HG02798 (cell line): ENCODE results near the gene MAD1L1.
"Not testable (repeated sequence)": the region's sequence is repeated elsewhere in the genome, so short reads cannot be mapped to it uniquely, and the experiment has no call there.

Source experiments
- ATAC-seq: cut with Tn5 transposase; IDR thresholded peaks from one replicate; pipeline ENCODE4 v1.9.1; 2021; ENCODE audit warnings: mild to moderate bottlenecking; ENCODE audit not compliant: unreplicated experiment, poor library complexity

The MAD1L1 gene

DNA sequence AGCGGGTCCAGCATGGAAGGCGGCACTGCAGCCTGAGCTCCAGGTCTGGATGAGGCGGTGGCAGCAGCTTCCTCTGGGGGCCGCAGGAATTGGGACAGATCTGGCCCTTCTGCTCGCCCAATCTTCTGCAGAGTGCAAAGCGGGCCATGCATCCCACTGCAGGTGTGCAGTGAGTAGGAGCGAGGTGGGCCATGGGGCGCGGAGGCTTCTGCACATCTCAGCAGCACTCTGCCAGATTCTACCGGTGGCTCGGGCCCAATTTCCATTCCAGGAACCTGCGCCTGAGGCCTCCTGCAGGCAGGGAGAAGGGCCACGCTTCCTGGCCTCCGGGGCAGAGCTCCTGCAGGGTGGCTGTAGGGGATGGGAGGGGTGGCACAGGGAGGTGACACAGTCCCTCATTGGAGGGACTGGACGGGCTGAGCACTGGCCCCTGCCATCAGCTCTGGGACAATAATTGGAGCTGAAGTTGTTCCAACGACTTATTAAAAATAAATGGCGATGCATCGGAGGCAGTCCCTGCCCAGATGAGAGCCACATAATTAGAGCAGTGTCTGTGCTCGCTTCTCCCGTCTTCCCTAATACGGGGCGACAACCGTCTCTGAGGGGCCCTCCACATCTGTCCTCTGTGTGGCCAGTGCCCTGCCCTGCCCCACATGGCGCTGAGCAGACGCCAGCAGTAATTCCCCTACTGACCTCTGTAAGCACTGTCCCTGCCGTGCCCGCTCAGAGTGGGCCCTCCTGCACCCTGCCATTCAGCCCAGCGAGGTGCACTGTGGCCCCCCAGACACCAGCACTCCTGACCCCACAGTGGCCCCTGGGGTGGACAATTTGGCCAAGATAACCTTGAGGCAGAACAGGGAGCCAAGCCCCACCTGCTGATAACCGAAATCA is 365.1 kb downstream of the MAD1L1 start:
- ATAC-seq: no peak

- no peak for ATAC-seq
Observed at GRCh38 chr7:1866601-1867000, 366.1 kb downstream of the MAD1L1 start.

DNA sequence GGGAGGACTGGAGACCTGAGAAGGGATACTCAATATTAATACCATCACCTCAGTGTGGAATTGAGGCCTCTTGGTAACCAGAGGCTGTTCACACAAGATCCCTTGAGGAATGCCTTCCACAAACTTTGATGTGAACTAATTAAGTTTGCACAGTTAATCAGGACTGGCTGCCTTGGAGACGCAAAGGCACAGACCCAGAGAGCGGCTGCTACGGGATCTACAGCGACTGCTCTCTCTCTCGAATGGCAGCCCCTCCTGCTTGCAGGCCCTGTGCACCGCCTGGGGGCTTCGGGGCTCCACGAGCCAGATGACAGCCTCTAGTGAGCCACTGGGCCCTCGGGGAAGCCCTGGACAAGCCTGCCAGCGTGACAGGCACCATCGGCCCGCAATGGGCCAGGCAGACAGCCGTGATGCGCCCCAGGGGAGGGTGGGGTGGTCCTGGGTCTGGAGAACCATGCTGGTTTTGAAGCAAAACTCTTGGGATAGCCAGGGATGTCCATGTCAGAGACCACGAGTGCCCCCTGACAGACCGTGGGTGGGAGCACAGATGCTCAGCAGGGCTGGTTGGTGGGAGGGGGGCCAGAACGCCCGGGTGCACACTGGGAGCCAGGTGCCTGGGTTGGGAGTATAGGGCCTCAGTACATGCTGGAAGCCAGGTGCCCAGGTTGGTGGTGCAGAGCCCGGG is 367.0 kb downstream of the MAD1L1 start:
- no peak for ATAC-seq

GRCh38 chr7:1865000-1865555 is 367.7 kb downstream of the MAD1L1 start:
- no peak for ATAC-seq

DNA sequence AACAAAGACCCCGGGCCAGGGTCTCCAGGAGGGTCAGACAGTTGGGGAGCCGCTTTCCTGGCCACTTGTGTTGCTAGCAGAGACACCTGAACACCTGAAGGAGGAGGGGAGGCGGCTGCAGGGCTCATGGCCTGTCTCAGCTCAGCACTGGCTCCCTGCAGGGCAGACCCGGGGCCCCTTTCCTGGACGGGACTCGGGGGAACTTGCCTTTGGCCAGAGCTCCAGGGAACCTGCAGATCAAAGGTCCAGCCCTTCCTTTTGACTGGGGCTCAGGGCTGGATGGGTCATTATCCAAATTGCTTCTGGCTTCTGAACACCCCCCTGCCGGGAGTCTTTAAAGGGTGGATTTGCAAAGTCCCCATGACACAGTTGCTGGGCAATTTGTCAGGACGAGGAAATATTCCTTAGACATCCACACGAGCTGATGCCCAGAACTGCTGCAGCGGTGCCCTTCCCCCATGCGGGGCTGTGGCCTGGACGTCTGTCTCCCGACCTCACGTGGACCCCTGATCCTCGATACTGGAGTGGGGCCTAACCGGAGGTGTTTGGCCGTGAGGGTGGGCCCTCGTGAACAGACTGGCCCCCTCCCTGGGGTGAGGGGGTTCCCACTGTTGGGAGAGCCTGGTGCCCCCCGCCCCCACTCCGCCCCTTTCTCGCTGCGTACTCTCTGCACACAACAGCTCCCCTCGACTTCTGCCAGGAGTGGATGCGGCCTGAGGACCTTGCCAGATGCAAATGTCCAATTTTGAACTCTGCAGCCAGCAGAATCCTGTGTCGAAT is 368.4 kb downstream of the MAD1L1 start:
- no peak for ATAC-seq

- ATAC-seq: no peak
Observed at GRCh38 chr7:1863091-1863900, 369.4 kb downstream of the MAD1L1 start.

DNA sequence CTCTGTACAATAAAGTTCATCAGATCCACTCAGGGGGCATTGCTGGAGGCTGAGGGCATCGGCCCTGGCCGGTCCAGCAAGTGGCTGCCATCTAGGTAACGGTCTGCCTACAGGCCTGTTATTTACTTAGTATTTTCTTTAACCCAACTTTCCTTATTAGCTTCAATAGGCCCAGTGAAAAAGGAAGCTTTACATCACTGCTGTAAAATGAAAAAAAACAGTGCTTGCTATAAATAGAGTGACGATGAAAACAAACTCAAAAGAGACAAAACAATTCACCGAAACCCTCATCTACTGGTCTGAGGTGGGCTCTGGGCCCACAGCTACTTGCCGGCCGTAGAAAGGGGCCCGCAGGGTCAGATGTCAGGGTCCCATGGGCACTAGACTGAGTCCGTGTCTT is 370.2 kb downstream of the MAD1L1 start:
- ATAC-seq: no peak

DNA sequence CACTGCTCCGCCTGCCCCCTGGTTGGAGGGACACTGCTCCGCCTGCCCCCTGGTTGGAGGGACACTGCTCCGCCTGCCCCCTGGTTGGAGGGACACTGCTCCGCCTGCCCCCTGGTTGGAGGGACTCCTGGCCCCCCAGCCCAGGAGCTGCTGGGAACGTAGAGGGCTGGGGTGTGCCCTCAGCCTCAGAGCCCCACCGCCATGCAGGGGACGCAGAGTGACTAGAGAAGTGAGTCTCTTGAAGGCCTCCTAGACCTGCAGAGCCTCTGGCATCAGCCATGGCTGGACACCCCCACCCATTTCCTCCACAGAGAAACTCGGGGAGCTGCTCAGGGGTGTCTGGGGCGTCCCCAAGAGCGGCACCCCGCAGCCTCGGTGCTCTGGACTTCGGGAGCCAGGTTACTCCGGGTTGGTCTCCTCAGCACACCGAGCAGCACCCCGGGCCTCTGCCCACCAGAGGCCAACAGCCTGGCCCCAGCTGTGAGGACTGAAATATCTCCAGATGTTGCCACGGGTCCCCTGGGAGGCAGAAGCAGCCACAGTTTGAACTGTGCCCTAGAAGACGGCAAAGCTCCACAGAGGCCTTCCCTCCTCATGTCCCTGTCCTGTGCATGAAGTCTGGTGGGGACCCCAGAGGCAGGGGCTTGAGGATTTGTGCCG is 370.8 kb downstream of the MAD1L1 start:
- no peak for ATAC-seq

DNA sequence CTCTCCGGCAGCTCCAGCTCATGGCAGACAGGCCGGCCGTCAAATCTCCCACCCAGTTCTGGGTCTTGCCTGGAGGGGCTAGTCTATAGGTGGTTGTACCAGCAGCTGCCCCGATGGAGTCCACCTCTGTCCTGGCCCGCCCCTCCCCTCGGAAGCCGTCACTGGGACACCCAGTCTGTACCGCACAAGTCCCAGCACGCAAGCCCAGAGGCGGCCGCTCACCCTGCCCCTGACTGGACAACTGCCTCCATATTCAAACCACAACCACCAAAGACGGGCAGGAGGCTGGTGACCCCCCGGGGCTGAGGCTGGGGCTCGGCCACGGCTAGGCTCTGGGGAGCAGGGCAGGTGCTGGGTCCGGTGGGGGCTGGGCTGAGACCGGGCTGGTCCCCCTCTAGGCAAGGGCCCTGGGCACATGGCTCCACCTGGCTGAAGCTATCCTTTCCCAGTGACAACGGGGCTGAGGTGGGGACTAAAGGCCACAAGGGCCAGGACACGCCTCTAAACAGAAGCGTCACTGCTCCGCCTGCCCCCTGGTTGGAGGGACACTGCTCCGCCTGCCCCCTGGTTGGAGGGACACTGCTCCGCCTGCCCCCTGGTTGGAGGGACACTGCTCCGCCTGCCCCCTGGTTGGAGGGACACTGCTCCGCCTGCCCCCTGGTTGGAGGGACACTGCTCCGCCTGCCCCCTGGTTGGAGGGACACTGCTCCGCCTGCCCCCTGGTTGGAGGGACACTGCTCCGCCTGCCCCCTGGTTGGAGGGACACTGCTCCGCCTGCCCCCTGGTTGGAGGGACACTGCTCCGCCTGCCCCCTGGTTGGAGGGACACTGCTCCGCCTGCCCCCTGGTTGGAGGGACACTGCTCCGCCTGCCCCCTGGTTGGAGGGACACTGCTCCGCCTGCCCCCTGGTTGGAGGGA is 371.6 kb downstream of the MAD1L1 start:
- not testable (repeated sequence) for ATAC-seq

DNA sequence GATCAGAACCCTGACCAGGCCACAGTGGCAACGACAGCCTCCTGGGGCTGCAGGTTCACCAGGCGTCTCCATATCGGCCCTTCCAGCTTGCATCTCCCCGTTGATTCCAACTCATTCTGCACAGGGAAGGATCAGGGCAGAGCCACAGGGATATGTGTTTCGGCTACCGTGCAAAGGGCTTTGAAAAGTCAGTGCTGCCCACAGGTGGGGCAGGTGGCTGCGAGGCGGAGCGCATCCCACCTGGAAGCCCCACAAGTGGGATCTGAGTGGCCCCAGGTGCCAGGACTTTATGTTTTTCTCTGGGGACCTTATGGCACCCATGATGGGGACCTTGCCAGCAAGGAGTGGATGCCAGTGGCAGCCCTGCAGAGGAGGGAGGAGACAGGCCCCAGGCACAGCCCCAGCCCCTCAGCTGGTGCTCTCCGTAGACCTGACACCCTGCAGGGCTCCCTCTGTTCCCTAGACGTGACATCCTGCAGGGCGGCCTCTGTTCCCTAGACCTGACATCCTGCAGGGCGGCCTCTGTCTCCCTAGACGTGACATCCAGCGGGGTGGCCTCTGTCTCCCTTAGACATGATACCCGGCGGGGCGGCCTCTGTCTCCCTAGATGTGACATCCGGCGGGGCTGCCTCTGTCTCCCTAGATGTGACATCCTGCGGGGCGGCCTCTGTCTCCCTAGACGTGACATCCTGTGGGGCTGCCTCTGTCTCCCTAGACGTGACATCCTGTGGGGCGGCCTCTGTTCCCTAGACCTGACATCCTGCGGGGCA is 373.3 kb downstream of the MAD1L1 start:
- no peak for ATAC-seq

GRCh38 chr7:1858435-1859265 is 374.1 kb downstream of the MAD1L1 start:
- ATAC-seq: no peak

- no peak for ATAC-seq
Observed at GRCh38 chr7:1857487-1858421, 375.0 kb downstream of the MAD1L1 start.

- ATAC-seq: no peak
Observed at GRCh38 chr7:1856888-1857441, 375.8 kb downstream of the MAD1L1 start.

DNA sequence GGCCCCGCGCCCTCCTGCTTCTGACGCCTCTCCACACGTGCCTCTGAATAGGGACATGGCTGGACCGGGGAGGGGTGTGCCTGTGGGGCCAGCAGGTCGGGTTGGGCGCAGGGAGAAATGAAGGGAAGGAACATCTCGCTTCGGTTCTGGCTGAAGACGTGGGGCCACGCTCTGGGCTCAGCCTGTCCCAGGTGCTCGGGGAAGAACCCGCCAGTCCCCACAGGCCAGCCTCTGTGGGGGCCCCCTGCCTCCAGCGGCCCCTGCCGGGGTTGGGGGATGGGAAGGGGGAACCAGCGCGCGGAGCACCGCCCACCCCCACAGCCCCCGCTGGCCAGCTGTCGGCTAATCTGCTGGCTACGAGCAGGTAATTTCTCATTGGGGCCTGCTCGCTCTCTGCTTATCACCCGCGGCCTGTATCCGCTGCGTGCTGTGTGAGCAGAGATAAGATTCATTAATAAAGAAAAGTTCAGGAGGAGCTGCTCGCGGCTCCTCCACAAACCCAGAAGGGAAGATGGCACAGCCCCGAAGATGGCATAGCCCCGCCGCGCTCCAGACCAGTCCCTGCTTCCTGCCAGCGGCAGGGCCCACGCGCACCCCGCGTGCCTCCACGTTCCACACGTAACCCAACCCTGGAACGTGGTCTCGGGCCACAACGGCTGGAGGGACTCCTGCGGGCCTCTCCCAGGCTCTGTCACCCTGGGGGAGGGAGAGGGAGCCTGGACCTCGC is 376.4 kb downstream of the MAD1L1 start:
- ATAC-seq: no peak

GRCh38 chr7:1855725-1856160 is 377.0 kb downstream of the MAD1L1 start:
- ATAC-seq: no peak
